GM12873 (cell line): ENCODE measurements around the gene CFAP99.

Experiments
- CTCF ChIP-seq: IDR thresholded peaks from 2 replicates; pipeline ENCODE4 v1.5.1; 2012; ENCODE audit warnings: low read depth, mild to moderate bottlenecking, moderate library complexity, low read length, control low read depth; ENCODE audit not compliant: insufficient read depth; ENCODE audit errors: missing control alignments

The CFAP99 gene

GRCh38 chr4:2450394-2451035 lies 31.8 kb downstream of the CFAP99 start:
- no peak for TF ChIP-seq CTCF

- TF ChIP-seq CTCF, result no peak
These were observed 32.3 kb downstream of the CFAP99 start for GRCh38 chr4:2451036-2451520.

- TF ChIP-seq CTCF, result no peak
These were observed 33.3 kb downstream of the CFAP99 start for GRCh38 chr4:2451821-2452785.

DNA sequence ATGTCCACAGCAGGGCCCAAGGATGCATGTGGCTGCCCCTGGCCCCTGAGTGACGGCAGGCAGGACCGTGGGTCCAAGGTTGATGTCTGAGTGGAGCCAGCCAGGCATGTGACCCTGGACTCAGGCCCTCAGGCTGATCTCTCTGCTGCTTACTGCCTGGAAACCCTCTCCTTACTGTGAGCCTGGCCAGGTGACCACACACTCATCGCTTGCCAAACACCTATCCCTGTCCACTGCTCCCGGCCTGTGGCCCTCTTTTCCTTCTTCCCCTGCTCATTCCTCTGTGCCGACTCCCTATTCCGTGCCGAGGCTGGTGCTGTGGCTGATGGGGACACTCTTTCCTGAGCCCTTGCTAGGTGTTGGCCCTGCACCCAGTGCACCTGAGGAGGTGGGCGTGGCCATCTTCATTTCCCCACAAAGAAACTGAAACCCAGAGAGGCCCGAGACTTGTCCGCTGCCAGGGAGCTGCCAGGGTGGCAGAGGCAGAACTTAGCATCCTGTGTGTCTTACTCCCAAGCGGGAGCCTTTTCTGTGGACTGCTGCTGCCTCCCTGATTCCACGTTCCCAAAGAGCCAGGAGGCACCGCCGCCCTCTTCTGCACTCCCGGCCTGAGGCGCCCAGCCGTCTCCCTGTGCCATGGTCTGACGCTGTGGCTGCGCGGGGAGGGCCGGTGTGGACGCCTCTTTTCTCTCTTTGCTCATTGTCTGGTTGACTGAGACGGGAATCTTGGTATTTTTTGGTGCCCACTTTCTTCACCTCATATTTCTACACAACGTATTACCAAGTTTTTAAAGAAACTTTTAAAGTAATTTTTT lies 38.9 kb downstream of the CFAP99 start:
- no peak for TF ChIP-seq CTCF

DNA sequence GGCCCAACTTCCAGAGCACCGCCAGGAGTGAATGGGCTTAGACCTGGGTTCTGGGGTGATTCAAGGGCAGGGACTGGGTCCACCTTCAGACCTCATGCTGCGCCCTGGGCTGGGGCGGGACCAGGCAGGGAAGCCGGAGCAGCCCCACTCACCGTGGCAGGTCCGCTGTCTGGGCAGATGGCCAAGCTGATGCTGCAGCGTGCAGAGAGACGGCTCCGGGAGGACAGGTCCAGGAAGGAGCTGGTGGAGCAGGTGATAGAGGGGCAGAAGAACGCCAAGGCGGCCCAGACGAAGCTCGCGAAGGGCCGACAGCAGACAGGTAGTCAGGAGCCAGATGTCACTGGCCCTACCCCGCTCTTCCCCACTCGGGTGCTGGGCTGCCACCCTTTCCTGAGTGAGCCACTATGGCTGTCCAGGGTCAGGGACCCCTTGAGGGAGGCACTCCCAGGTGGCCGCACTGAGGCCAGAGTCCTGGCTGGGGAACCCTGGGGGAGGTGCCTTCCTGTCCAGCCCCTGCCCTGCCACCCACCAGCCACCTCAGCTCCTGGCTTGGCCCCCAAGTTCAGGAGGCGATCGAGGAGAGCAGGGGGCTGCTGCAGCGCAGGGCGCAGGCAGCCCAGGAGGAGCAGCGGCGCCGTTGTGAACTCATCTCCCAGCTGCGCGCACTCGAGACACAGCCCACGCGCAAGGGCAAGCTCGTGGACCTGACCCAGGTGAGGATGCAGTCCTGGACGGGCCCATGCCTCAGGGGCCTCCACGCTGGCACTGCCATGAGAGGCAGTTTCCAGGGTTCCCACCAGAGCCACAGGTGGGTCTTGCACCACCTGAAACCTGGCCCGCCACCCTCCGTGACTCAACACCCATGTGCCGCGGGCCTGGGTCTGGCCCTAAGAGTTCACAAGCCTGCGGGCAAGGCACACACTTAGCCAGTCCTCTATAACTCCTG lies 40.1 kb downstream of the CFAP99 start:
- TF ChIP-seq CTCF, result no peak

GRCh38 chr4:2459589-2460349 lies 41.0 kb downstream of the CFAP99 start:
- TF ChIP-seq CTCF, result no peak
